ENCODE results near the gene BRINP1. TPM values are rescaled to one million over a fixed set of nuclear protein-coding genes. Genes with fewer than 3 reads are reported as not detected.

The BRINP1 gene
- total RNA-seq, 4 donors from 2014 or later: 1.3 TPM; not detected in 3

DNA sequence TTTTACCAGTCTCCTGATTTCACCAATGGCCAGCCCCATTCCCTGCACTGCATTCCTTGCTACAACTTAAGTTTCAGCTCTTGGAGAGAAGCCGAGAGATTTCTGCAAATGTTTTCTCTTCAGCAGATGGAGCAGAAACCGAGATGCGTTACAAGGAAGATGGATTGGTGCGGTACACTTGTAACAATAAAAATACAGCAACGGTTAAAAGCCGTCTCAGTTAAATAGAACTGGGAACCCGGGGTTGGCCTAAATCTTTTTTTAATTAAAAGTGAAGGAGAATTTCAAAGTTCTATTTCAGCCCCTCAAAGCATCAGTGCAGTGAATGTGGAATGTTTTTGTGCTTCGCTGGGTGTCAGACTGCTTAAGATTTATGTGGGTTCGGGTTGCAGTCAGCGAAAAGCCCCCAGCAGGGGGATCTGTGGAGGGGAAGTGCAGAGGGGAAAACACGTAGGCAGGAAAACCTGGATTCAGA lies 19.8 kb downstream of the BRINP1 start:
- no peak for TF ChIP-seq POLR2A (IDR thresholded peaks at IDR 0.05)
- TF ChIP-seq, protein P1, sequence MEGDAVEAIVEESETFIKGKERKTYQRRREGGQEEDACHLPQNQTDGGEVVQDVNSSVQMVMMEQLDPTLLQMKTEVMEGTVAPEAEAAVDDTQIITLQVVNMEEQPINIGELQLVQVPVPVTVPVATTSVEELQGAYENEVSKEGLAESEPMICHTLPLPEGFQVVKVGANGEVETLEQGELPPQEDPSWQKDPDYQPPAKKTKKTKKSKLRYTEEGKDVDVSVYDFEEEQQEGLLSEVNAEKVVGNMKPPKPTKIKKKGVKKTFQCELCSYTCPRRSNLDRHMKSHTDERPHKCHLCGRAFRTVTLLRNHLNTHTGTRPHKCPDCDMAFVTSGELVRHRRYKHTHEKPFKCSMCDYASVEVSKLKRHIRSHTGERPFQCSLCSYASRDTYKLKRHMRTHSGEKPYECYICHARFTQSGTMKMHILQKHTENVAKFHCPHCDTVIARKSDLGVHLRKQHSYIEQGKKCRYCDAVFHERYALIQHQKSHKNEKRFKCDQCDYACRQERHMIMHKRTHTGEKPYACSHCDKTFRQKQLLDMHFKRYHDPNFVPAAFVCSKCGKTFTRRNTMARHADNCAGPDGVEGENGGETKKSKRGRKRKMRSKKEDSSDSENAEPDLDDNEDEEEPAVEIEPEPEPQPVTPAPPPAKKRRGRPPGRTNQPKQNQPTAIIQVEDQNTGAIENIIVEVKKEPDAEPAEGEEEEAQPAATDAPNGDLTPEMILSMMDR (IDR thresholded peaks at IDR 0.05): no peak
- Histone ChIP-seq H3K9me3 (no peaks in the 10 kb centered on the region), H3K27ac (no peak overlapping the region), H3K36me3 (no peaks in the 10 kb centered on the region), H3K27me3 (no peaks in the 10 kb centered on the region), H3K4me3 (no peak overlapping the region), H3K4me1 (no peaks in the 10 kb centered on the region)
- intact Hi-C loops (cut with DNase I; ENCODE audit: low total_unique reads): no loop called here
- no peak for DNase-seq

DNA sequence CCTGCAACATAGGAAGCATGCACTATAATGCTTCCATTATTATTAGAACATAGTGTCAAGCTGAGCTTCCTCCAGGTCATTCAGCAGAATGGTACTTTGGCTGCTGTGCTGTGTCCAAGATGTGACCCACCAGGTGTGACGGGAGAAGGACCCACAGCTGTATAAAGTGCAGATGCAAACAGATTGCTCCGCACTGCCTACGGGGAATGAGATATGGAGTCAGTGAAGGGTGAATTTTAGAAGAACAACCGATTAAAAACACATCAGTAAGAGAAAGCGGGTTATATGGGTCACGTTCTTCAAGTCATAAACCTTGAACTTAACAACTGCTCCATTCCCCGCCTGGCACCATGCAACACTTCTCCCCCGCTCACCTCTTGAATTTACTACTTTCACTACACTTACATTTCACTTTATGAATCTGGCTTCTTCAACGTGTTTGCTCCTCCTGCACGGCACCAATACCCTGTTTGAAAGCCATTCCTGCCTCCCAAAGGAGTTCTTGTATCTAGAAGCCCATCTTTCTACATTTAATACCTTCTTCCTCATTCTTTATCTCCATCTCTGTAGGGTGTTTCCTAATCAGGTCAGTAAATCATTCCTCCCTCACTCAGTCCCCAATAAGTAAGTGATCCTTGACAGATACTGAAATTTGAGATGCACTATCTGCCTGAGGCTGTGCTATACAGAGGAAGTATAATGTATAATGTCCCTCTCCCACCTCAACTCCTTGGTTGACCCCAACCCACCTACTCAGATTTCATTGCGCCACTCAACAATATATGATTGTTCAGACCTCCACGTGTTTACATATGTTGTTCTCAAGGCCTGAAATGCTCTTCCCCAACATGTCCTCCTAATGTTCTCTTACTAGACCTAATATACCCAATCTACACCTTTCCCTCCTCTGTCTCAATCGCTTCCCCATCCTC lies 25.9 kb downstream of the BRINP1 start:
- Histone ChIP-seq H3K9me3 (no peaks in the 10 kb centered on the region), H3K4me1 (no peaks in the 10 kb centered on the region), H3K36me3 (no peaks in the 10 kb centered on the region), H3K27ac (no peak overlapping the region), H3K4me3 (no peak overlapping the region), H3K27me3 (no peaks in the 10 kb centered on the region)
- no peak for TF ChIP-seq POLR2A (IDR thresholded peaks at IDR 0.05)
- TF ChIP-seq, protein P1 (IDR thresholded peaks at IDR 0.05): no peak
- intact Hi-C loops (cut with DNase I; ENCODE audit: low total_unique reads): no loop called here
- DNase-seq: no peak

DNA sequence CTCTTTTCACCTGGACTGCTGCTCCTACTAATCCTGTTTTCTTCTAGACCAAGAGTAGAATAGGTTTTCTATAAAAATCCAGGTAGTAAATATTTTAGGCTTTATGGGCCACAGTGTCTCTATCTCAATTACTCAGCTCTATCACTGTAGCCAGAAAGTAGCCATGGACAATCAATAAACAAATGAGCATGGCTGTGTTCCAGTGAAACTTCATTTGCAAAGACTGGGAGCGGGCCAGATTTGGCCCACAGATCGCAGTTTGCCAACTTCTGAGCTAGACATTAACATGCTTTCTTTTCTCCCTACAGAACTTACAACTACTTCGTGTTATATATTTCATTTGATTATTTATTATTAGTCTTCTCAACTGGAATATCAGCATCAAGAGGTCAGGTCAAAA lies 30.2 kb downstream of the BRINP1 start:
- intact Hi-C loops (cut with DNase I; ENCODE audit: low total_unique reads): no loop called here
- Histone ChIP-seq H3K4me1 (no peaks in the 10 kb centered on the region), H3K4me3 (no peak overlapping the region), H3K27me3 (no peaks in the 10 kb centered on the region), H3K27ac (no peak overlapping the region), H3K36me3 (no peaks in the 10 kb centered on the region), H3K9me3 (no peaks in the 10 kb centered on the region)
- TF ChIP-seq, protein P1 (IDR thresholded peaks at IDR 0.05): no peak
- no peak for TF ChIP-seq POLR2A (IDR thresholded peaks at IDR 0.05)
- no peak for DNase-seq

DNA sequence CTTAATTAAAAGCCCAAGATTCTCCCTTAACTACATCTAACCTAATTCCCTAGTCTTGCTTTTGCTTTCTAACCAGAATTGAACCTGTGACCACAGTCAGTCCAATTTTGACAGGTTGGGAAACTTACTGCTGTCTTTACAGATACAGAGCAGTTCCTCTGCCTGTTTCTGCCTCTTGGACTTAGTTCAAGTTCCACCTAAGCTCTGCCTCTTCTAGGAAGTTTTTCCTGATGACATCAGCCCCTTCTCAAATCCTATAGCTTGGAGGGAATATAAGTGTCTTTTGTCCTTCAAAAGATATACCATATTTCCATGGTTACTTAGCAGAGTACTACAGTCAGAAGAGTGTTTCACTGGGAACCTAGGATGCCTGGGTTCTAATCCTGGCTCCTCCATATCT lies 31.7 kb downstream of the BRINP1 start:
- Histone ChIP-seq H3K9me3 (no peaks in the 10 kb centered on the region), H3K36me3 (no peaks in the 10 kb centered on the region), H3K4me1 (no peaks in the 10 kb centered on the region), H3K4me3 (no peak overlapping the region), H3K27ac (no peak overlapping the region), H3K27me3 (no peaks in the 10 kb centered on the region)
- TF ChIP-seq, protein P1 (IDR thresholded peaks at IDR 0.05): no peak
- TF ChIP-seq POLR2A (IDR thresholded peaks at IDR 0.05): no peak
- intact Hi-C loops (cut with DNase I; ENCODE audit: low total_unique reads): no loop called here
- no peak for DNase-seq

DNA sequence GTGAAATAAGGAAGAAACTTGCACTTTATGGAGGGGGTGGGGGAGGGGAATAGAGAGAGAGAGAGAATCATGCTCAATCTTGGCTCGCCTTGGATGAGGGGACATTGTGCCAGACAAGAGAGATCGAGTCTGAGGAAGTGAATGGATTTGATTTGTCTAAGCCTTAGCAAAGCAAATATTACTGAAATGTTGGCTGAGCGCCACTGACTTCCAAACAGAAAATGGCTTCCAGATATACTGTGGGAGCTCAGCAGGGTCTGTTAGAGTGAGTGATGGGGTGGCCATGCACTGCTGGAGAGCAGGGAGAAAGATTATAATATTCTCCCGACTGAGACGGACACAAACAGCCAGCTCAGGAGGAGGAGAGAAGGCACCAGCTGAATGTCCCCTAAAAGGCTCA lies 34.5 kb downstream of the BRINP1 start:
- no peak for DNase-seq
- Histone ChIP-seq H3K27ac (no peak overlapping the region), H3K4me3 (no peak overlapping the region), H3K36me3 (no peaks in the 10 kb centered on the region), H3K9me3 (no peaks in the 10 kb centered on the region), H3K4me1 (no peaks in the 10 kb centered on the region), H3K27me3 (no peaks in the 10 kb centered on the region)
- TF ChIP-seq, protein P1 (IDR thresholded peaks at IDR 0.05): no peak
- no peak for TF ChIP-seq POLR2A (IDR thresholded peaks at IDR 0.05)
- intact Hi-C loops (cut with DNase I; ENCODE audit: low total_unique reads): no loop called here
